K562 (cell line): ENCODE results near the gene ACOX2. TPM values are rescaled to one million over a fixed set of nuclear protein-coding genes. Genes with fewer than 3 reads are reported as not detected.
A peak's percentile ranks its signal among the peaks of the same experiment; 100 is the strongest.

Experiments used
- ARID2 ChIP-seq: fragments of 450-650 bp; IDR thresholded peaks from 2 replicates; pipeline ENCODE4 v1.6.1; 2017; ENCODE audit warnings: antibody characterized with exemption, mild to moderate bottlenecking
- CC2D1A ChIP-seq: fragments of 450-650 bp; IDR thresholded peaks from 2 replicates; pipeline ENCODE4 v1.6.1; 2017; ENCODE audit warnings: mild to moderate bottlenecking
- CHD2 ChIP-seq: IDR thresholded peaks from 2 replicates; pipeline ENCODE4 v1.6.1; 2011; ENCODE audit warnings: low read depth, low read length
- KLF13 ChIP-seq: fragments of 450-650 bp; IDR thresholded peaks from 2 replicates; pipeline ENCODE4 v1.6.1; 2016; ENCODE audit warnings: missing genetic modification characterization, low read depth, mild to moderate bottlenecking, missing compliant biosample characterization, moderate library complexity, borderline replicate concordance
- SMC3 ChIP-seq: conservative IDR thresholded peaks from 2 replicates; pipeline ENCODE4 v1.6.1; 2011; ENCODE audit warnings: low read depth, low read length, improper control_type of control experiment; ENCODE audit not compliant: insufficient read depth
- polyA plus RNA-seq, 8 experiments: library from polyadenylated mRNA; depleted of rRNA in 4 of 8; stranded (reverse) in 5 of 8; unstranded in 3 of 8; fragments of >200 nt; fragmentation: Nextera tagmentation in 2 of 8; fragmentation: Illumina TruSeq in 1 of 8; extraction: Ambion mirVana in 2 of 8; extraction: Trizol in 1 of 8; gene quantifications; 2 replicates each; pipeline versions ENCODE4 v1.2.1 to v1.2.3, GENCODE V29; 2011 to 2014; ENCODE audit warnings: inconsistent platforms in 1 of 8, missing spikeins in 1 of 8
- total RNA-seq, 7 experiments: library from RNA; depleted of rRNA in 6 of 7; stranded (reverse); fragments of >200 nt in 6 of 7; fragmentation: Illumina TruSeq in 2 of 7; extraction: Trizol in 2 of 7; gene quantifications; 2 replicates each; pipeline versions ENCODE4 v1.2.1 to v1.2.3, GENCODE V29; 2011 to 2021; ENCODE audit warnings: low replicate concordance in 1 of 7
- TF ChIP-seq, protein P1 (sequence below): fragments of 450-650 bp; formaldehyde crosslinking; IDR thresholded peaks from 2 replicates; pipeline ENCODE4 v1.4.0; 2020; ENCODE audit warnings: mild to moderate bottlenecking, moderate library complexity
- TF ChIP-seq, protein P2 (sequence below): fragments of 200-800 bp; sonication (Bioruptor generic); IDR thresholded peaks from 2 replicates; pipeline ENCODE4 v1.6.1; 2017; ENCODE audit warnings: missing genetic modification characterization, missing compliant biosample characterization
- TF ChIP-seq, protein P3 (sequence below): IDR thresholded peaks from 2 replicates; pipeline ENCODE4 v1.6.1; 2011; ENCODE audit warnings: borderline replicate concordance, low read depth, mild to moderate bottlenecking, moderate library complexity, low read length; ENCODE audit not compliant: insufficient read depth, poor library complexity, severe bottlenecking

Gene ACOX2
- total and polyA plus RNA-seq, 9 of the 15 experiments (the other 6 are each of a cell fraction or from before 2014, with no cell fraction given) = 0.15 TPM; not detected in 8

DNA sequence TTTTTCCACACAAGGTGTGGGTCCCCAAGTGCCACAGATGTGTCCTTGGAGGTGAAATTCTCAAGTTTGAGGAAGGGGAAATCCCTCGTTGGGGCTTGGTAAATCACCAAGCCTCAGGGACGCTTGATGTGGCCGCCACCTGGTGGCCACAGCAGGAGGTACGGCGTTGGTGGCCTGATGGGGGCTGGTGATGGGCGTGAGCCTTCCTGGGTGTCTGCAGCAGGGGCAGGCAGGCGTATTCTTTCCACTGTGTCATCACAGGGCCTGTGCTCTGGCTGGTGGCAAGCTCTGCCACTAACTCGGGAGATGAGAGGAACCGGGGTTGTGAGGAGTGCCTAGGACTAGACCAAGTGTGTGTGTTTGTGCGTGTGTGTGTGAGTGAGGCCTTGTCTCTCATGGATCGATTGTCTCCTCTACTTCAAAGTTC lies 4.2 kb downstream of the ACOX2 start (continued):
- TF ChIP-seq KLF13 (tag) (0 out of 2 replicates have a peak, but pooled peaks have one; percentile 25), CC2D1A (peak; percentile 59; the same call in 1 of the 2 replicates), ARID2 (0 out of 2 replicates have a peak, but pooled peaks have one; percentile 12), SMC3 (peak; percentile 82), CHD2 (no peak)
- TF ChIP-seq, protein P1, sequence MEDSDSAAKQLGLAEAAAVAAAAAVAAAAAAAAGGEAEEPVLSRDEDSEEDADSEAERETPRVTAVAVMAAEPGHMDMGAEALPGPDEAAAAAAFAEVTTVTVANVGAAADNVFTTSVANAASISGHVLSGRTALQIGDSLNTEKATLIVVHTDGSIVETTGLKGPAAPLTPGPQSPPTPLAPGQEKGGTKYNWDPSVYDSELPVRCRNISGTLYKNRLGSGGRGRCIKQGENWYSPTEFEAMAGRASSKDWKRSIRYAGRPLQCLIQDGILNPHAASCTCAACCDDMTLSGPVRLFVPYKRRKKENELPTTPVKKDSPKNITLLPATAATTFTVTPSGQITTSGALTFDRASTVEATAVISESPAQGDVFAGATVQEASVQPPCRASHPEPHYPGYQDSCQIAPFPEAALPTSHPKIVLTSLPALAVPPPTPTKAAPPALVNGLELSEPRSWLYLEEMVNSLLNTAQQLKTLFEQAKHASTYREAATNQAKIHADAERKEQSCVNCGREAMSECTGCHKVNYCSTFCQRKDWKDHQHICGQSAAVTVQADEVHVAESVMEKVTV (CRISPR knock-in tag) = peak; percentile 77
- TF ChIP-seq, protein P2, sequence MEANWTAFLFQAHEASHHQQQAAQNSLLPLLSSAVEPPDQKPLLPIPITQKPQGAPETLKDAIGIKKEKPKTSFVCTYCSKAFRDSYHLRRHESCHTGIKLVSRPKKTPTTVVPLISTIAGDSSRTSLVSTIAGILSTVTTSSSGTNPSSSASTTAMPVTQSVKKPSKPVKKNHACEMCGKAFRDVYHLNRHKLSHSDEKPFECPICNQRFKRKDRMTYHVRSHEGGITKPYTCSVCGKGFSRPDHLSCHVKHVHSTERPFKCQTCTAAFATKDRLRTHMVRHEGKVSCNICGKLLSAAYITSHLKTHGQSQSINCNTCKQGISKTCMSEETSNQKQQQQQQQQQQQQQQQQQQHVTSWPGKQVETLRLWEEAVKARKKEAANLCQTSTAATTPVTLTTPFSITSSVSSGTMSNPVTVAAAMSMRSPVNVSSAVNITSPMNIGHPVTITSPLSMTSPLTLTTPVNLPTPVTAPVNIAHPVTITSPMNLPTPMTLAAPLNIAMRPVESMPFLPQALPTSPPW (CRISPR knock-in tag) = 0 out of 2 replicates have a peak, but pooled peaks have one; percentile 18
- TF ChIP-seq, protein P3, sequence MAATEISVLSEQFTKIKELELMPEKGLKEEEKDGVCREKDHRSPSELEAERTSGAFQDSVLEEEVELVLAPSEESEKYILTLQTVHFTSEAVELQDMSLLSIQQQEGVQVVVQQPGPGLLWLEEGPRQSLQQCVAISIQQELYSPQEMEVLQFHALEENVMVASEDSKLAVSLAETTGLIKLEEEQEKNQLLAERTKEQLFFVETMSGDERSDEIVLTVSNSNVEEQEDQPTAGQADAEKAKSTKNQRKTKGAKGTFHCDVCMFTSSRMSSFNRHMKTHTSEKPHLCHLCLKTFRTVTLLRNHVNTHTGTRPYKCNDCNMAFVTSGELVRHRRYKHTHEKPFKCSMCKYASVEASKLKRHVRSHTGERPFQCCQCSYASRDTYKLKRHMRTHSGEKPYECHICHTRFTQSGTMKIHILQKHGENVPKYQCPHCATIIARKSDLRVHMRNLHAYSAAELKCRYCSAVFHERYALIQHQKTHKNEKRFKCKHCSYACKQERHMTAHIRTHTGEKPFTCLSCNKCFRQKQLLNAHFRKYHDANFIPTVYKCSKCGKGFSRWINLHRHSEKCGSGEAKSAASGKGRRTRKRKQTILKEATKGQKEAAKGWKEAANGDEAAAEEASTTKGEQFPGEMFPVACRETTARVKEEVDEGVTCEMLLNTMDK = no peak
